GM19468 (cell line): ENCODE data around the gene MAP3K15.

ENCODE experiments used
- ATAC-seq: cut with Tn5 transposase; IDR thresholded peaks from one replicate; pipeline ENCODE4 v1.9.1; 2021; ENCODE audit warnings: mild to moderate bottlenecking, moderate library complexity, moderate number of reproducible peaks; ENCODE audit not compliant: unreplicated experiment; ENCODE audit errors: extremely low read depth

The MAP3K15 gene

GRCh38 chrX:19358521-19358920 lies 156.8 kb downstream of the MAP3K15 start:
- no peak for ATAC-seq

DNA sequence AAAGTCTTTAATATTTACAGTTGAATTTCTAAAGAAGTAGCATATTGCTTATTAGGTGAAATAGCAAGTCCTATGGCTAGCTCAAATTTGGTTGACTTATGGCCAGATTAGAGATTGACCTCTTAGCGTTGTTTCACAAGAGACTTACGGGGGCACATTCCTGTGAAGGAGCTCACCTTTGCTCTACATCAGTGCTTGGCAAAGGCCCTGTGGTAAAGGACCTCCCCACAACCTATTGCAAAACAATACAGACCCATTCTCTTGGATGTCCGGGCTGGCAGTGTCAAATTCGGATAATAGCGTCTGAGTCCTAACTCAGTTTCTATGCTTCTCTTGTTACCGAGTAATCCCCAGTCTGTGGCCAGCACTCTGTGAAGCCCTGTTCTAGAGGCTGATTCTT lies 160.7 kb downstream of the MAP3K15 start:
- ATAC-seq, result no peak

GRCh38 chrX:19350941-19351384 lies 164.3 kb downstream of the MAP3K15 start:
- ATAC-seq, result peak; percentile 80

- ATAC-seq, result no peak
Observed at GRCh38 chrX:19349264-19349663, 166.0 kb downstream of the MAP3K15 start.

- no peak for ATAC-seq
Observed at GRCh38 chrX:19347916-19348315, 167.4 kb downstream of the MAP3K15 start.

DNA sequence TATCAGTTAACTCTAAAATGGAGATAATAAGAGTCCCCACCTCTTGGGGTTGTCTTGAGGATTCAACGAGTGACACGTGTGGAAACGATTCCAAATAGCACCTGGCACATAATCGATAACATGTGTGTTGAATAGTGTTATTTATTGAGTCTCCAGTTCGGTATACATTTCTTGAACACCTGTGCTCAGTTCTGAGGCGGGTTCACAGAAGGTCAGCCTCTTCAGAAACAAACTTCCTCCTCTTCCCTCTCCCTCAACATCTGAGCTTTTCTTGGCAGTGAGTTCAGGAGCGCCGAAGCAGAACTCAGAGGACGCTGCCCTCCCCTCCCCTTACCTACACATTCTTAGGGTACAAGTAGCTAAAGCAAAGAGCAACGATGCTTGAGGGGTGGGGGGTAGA lies 170.6 kb downstream of the MAP3K15 start:
- no peak for ATAC-seq

DNA sequence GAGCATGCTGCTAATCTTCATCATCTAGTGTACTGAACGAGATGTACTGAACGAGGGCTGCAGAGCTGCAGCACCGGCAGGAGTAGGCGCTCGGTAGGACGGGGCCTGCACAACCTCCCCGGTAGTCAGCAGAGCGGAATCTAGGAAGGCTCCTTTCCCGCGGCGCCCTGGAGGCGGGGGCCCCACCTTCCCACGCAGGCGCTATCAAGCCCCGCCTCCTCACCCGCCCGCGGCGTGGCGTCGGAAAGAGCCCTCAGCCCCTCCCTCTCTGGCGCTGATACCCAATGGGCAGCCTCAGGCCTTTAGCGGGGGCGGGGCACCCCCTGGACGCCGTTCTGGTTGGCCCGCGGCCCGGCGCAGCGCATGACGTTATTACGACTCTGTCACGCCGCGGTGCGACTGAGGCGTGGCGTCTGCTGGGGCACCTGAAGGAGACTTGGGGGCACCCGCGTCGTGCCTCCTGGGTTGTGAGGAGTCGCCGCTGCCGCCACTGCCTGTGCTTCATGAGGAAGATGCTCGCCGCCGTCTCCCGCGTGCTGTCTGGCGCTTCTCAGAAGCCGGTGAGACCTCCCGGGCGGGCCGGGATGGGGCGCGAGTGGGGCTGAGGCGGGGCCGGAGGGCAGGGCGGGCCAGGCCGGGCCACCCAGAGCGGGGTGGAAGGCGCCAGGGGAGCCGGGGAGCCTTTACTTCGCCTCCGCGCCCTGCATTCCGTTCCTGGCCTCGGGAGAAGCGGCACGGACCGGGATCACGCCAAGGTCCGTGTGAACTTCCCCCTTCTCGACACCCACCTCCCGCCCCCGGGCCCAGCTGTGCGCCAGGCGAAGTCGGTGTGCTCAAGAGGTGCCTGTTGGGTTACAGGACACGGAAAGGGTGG lies 171.5 kb downstream of the MAP3K15 start, which contains the start of gene PDHA1:
TSS of gene PDHA1 (plus strand) at position 393 of the 874 bp plus-strand sequence. CDS start at position 504, 111 bp downstream.
- ATAC-seq, result peak; percentile 99

GRCh38 chrX:19343085-19343534 lies 172.2 kb downstream of the MAP3K15 start:
- ATAC-seq, result no peak

GRCh38 chrX:19342331-19342906 lies 172.9 kb downstream of the MAP3K15 start:
- ATAC-seq, result no peak

GRCh38 chrX:19334945-19335626 lies 180.2 kb downstream of the MAP3K15 start:
- no peak for ATAC-seq

- no peak for ATAC-seq
Observed at GRCh38 chrX:19332983-19333382, 182.3 kb downstream of the MAP3K15 start.

GRCh38 chrX:19331831-19332230 lies 183.5 kb downstream of the MAP3K15 start:
- ATAC-seq, result no peak

DNA sequence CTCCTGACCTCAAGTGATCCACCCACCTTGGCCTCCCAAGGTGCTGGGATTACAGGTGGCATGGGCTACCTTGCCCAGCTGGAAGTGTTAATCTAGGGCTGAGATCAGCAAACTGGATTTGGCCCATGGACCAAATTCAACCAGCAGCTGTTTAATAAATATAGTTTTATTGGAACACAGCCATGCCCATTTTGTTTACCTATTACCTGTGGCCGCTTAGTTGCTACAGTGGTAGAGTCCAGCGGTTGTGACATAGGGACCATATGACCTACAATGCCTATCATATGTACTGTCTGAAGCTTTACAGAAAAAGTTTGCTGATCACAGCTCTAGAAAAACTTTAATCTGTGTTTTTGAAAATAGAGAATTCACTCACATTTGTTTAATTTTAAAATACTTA lies 188.7 kb downstream of the MAP3K15 start:
- ATAC-seq, result no peak
